Lower lobe of right lung (tissue), 2 donors: ENCODE data around the gene MTFR2. TPM values are rescaled to one million over a fixed set of nuclear protein-coding genes. Genes with fewer than 3 reads are reported as not detected.
A peak's percentile ranks its signal among the peaks of the same experiment; 100 is the strongest.

ENCODE experiments used
- ATAC-seq, 2 donors: fragments of 200-7000 bp; cut with Tn5 transposase; one replicate each; pipeline ENCODE4 v1.9.1; 2020 to 2022; ENCODE audit warnings: mild to moderate bottlenecking in 2 of 2, moderate library complexity in 2 of 2
- DNase-seq: peaks from one replicate; pipeline ENCODE4 v3.0.0-alpha.2; 2020
- H3K27ac ChIP-seq: fragments of 200-600 bp; one replicate; pipeline ENCODE4 v1.8.0; 2022
- H3K27me3 ChIP-seq: fragments of 200-600 bp; one replicate; pipeline ENCODE4 v1.8.0; 2022; ENCODE audit warnings: low read depth
- H3K36me3 ChIP-seq: fragments of 200-600 bp; one replicate; pipeline ENCODE4 v1.8.0; 2022; ENCODE audit warnings: mild to moderate bottlenecking
- H3K4me1 ChIP-seq: fragments of 200-600 bp; one replicate; pipeline ENCODE4 v1.8.0; 2022
- H3K4me3 ChIP-seq: fragments of 200-600 bp; one replicate; pipeline ENCODE4 v1.8.0; 2022; ENCODE audit warnings: mild to moderate bottlenecking
- H3K9me3 ChIP-seq: fragments of 200-600 bp; one replicate; pipeline ENCODE4 v1.8.0; 2022
- CTCF ChIP-seq: fragments of 200-600 bp; IDR thresholded peaks from one replicate; pipeline ENCODE4 v1.8.0; 2022; ENCODE audit warnings: antibody characterized with exemption, mild to moderate bottlenecking
- intact Hi-C: fragments of 100-400 bp; cut with DNase I; formaldehyde crosslinking; loops from one replicate; pipeline ENCODE4 v1.11.0; 2022
- total RNA-seq: library from RNA; stranded (reverse); fragmentation: NEBNext Ultra II Directional; extraction: Animal tissue kit (Norgen Biotek cat#: 25700); gene quantifications from one replicate; pipeline ENCODE4 v1.2.1, GENCODE V29; 2021
- donor health status: DM: no; HTN: yes; CAD: no; lungs with severe emphysema.

Gene MTFR2
- total RNA-seq, 1 donor from 2014 or later, result 1.5 TPM

- DNase-seq (peak; percentile 88), ATAC-seq (peak; percentile 81 to 82)
- Histone ChIP-seq H3K27me3 (no peaks in the 10 kb centered on the region), H3K36me3 (no peaks in the 10 kb centered on the region), H3K27ac (peak overlapping the region; percentile 100), H3K4me3 (peak overlapping the region; percentile 74), H3K4me1 (peaks cover 56% of the 10 kb centered on the region), H3K9me3 (no peaks in the 10 kb centered on the region)
- TF ChIP-seq CTCF, result no peak
- intact Hi-C loops, result no loop called here
Observed at GRCh38 chr6:136288566-136289326, 38.6 kb upstream of the MTFR2 start.

GRCh38 chr6:136284909-136285308, 34.8 kb upstream of the MTFR2 start:
- Histone ChIP-seq H3K4me1 (peaks cover 85% of the 10 kb centered on the region), H3K36me3 (peaks cover 17% of the 10 kb centered on the region), H3K27me3 (no peaks in the 10 kb centered on the region), H3K4me3 (no peak overlapping the region), H3K9me3 (no peaks in the 10 kb centered on the region), H3K27ac (no peak overlapping the region)
- no peak for TF ChIP-seq CTCF
- no peak for DNase-seq
- no peak for ATAC-seq
- intact Hi-C loops, result no loop called here

GRCh38 chr6:136282906-136283305, 32.8 kb upstream of the MTFR2 start:
- Histone ChIP-seq H3K36me3 (peaks cover 37% of the 10 kb centered on the region), H3K27ac (no peak overlapping the region), H3K4me3 (no peak overlapping the region), H3K27me3 (no peaks in the 10 kb centered on the region), H3K4me1 (peaks cover 90% of the 10 kb centered on the region), H3K9me3 (no peaks in the 10 kb centered on the region)
- no peak for TF ChIP-seq CTCF
- no peak for DNase-seq
- ATAC-seq, result no peak
- intact Hi-C loops, result no loop called here

GRCh38 chr6:136280032-136280609, 30.0 kb upstream of the MTFR2 start:
- peak in 1 of 2 donors; percentile 60 for ATAC-seq
- no peaks in the 10 kb centered on the region for H3K27me3 ChIP-seq
- H3K4me1 ChIP-seq, result peaks cover 71% of the 10 kb centered on the region
- no peak for DNase-seq
- intact Hi-C loops, result no loop called here
- no peaks in the 10 kb centered on the region for H3K9me3 ChIP-seq
- H3K27ac ChIP-seq, result no peak overlapping the region
- H3K36me3 ChIP-seq, result peaks cover 61% of the 10 kb centered on the region
- no peak overlapping the region for H3K4me3 ChIP-seq
- TF ChIP-seq CTCF, result no peak

- ATAC-seq (no peak), DNase-seq (no peak)
- Histone ChIP-seq H3K4me3 (no peak overlapping the region), H3K27me3 (no peaks in the 10 kb centered on the region), H3K4me1 (peaks cover 10% of the 10 kb centered on the region), H3K27ac (no peak overlapping the region), H3K9me3 (no peaks in the 10 kb centered on the region), H3K36me3 (peaks cover 95% of the 10 kb centered on the region)
- no peak for TF ChIP-seq CTCF
- intact Hi-C loops, result no loop called here
Observed at GRCh38 chr6:136274062-136274461, 24.0 kb upstream of the MTFR2 start.
